Activated CD8-positive, alpha-beta memory T cell treated with anti-CD3 and anti-CD28 coated beads, Interleukin-2, amount 50 U/mL, for 48 hours (primary cell): ENCODE results near the gene SEMA5A.
A peak's percentile ranks its signal among the peaks of the same experiment; 100 is the strongest.

Experiments
- DNase-seq: peaks from one replicate; pipeline ENCODE4 v3.0.0-alpha.2; 2020

SEMA5A gene

DNA sequence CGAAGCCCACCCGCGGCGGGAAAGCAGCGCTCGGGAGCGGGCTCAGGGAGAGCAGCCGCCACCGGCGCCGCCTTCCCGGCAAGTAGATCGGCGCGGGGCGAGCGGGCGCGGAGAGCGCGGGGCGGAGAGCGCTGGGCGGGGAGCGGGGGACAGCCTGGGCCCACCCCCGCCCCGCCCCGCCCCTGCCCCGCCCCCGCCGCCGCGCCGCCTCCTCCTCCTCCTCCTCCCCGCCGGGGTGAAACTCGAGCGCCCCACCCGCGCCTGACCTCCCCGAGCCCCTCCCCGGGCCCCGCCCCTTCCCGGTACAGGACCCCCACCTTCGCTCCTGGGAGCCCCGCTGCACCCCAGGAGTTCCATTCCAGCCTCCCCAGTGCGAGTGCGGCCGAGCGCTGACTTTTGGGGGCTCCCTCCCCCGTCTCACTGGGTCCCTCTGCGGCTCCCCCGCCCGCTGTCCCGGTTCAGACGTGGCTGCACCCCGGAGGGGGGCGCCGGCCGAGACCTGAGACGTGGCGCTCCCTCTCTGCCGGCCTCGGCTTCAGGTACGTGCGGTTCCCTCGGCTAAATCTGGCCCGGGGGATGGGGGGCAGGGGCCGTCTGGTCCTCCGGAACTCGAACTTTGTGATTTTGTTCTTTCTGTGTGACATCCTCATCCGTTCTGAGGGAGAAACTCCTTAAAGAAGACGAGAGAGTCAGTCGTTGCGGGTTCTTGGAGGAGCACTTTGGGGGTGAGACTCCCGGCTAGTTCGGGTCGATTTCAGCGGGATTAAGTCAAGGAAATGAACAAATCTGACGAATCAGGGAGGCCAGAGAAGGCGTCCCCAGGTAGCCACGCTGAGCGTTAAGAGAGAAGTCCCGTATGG is at the start of gene SEMA5A:
Gene SEMA5A (minus strand): TSS at position 84 of the 860 bp plus-strand sequence. CDS start 166,129 bp downstream, outside the sequence.
- DNase-seq = peak; percentile 51

DNA sequence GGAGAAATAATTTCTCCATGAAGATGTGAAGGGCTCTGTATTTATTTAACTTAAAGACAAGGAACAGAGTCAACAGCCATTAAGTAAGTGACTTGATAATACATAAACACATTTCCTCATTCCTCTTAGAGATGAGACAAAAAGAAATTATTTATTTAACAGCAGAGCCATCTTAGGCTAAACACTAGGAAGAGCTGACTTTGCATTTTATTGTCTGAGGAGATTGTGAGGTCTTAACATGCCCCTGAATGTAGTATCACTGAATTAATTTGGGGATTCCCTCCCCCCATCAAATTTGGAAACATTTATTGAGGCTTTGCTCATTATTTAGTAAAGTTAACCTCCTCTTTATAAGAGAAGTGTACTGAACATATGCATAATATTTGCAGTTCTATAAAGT is 49.0 kb upstream of the SEMA5A start:
- no peak for DNase-seq

DNA sequence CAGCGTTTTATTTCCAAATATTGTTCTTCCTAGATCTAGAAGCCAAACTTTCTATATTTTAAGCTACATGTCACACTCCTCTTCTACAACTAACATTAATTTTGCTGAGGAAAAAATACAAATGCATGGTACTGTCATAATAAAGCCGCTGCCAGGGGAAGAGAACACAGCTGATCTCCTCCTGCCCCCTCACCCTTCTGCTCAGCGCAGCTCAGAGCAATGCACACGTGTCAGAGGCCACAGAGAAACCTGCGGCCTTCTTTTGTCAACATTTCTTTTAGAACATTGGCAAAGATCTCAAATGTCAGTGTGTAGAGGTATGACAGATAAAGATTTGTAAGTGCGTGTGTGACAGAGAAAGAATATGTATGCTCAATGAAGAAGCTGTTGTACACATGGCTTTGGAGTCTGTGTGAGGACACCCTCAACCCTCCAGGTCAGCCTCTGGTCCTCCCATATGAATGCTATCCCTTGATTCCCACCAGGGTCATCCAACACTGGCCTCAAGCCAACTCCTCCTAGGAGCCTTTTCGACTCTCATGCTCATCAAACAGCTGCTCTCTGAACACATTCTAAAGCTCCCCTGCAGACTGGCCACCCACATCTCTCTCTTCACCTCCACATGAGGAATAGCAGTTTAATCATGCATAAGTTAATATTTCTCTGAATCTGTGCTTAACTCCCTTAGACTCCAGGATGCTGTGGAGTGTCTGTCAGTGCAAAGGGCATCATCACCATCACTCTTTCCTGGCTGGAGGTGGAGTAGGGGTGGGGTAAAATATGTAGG is 43.4 kb upstream of the SEMA5A start:
- no peak for DNase-seq

DNA sequence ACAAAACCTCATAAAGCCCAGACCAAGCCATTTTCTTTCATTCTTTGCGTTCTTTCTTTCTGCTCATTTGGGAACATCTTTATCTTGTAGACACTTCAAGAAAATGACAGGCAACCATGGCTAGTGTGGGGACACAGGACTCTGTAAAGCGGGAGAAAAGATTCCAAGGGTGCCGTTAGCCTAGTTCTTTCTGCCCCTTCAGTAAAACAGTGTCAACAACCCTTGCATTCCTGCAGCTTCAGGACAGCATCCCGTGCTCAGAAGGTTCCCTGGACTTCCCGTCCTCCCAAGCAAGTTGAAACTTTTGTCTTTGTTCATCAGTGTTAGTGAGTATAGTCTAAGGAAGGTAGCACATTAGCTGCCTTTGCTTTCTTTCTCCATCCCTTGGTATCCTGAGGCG is 42.4 kb upstream of the SEMA5A start:
- no peak for DNase-seq

- DNase-seq = no peak
Observed at GRCh38 chr5:9587135-9587534, 41.3 kb upstream of the SEMA5A start.

- DNase-seq = no peak
Observed at GRCh38 chr5:9582406-9582805, 36.5 kb upstream of the SEMA5A start.

GRCh38 chr5:9573796-9574195 is 27.9 kb upstream of the SEMA5A start:
- no peak for DNase-seq

- DNase-seq = no peak
Observed at GRCh38 chr5:9572246-9572645, 26.4 kb upstream of the SEMA5A start.

GRCh38 chr5:9570876-9571275 is 25.0 kb upstream of the SEMA5A start:
- no peak for DNase-seq

GRCh38 chr5:9567039-9567438 is 21.2 kb upstream of the SEMA5A start:
- DNase-seq = no peak

DNA sequence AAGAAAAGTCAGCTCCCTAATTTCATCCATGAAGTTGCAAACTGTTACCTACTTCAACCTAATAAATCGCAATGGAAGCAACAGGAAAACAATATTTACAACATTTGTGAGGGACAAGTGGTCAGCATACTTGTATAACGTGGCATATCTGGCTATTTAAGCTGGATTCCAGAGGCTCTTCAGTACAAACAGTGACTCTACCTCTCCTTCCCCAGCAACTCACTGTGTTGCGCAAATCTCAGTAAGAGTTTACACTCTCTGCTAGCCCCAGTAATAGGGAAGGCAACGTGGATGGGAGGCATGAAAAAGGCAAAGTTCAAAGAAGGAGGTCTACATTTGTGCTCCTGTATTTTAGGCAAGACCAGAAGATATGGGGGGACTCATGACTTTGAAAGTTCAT is 18.9 kb upstream of the SEMA5A start:
- no peak for DNase-seq

- no peak for DNase-seq
Observed at GRCh38 chr5:9562141-9562540, 16.3 kb upstream of the SEMA5A start.

DNA sequence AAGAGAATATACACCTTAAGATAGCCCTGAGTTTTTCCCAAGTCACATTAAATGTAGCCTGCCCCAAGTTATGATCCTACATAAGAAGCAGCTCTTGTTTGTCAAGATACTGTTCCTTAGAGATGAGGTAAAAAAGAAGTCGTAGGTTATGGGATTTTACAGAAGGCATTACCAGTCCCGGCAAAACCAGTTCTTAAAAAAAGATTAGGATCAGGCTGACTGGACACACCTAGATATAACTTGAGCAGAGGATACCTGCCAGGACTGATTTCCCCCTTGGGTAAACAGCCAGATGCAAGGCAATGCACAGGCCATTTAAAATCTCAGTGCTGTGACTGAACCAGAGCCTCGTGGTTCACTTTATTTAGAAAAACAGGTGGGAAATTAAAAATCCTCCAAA is 14.1 kb upstream of the SEMA5A start:
- DNase-seq = no peak

- DNase-seq = no peak
Observed at GRCh38 chr5:9558319-9558965, 12.6 kb upstream of the SEMA5A start.

- no peak for DNase-seq
Observed at GRCh38 chr5:9557696-9558095, 11.8 kb upstream of the SEMA5A start.

- DNase-seq = no peak
Observed at GRCh38 chr5:9555961-9556360, 10.1 kb upstream of the SEMA5A start.

DNA sequence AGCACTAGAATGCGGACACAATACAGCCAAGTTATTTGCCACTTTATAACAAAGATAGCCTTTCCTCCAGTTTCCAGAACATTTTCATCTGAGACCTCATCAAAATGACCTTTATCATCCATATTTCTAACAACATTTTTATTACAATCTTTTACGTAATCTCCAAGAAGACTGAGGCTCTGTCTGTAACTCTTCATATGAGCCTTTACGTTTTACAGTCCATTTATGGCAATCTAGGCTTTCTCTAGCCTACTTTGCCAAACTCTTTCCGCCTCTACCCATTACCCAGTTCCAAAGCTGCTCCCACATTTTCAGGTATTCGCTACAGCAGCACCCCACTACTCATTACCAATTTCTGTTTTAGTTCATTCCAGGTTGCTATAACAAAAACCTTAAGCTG is 8.2 kb upstream of the SEMA5A start:
- no peak for DNase-seq

DNA sequence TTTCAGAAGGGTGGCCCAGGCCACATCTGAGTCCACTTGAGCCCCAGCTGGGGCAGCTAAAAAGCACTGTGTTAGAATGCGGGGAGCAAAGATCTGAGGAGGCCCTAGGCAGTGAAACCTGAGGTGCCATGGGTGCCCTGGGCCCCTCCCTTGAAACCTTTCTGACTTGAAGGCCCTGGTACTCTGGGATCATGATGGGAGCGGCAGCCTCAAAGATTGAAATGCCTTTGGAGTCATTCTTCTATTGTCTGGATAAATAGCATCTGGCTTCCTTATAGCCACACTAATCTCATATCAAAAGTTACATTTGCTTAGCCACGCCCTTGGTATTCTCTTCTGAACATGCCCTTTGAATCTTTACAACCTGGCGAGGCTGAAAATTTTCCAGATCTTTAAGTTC is 7.7 kb upstream of the SEMA5A start:
- no peak for DNase-seq

DNA sequence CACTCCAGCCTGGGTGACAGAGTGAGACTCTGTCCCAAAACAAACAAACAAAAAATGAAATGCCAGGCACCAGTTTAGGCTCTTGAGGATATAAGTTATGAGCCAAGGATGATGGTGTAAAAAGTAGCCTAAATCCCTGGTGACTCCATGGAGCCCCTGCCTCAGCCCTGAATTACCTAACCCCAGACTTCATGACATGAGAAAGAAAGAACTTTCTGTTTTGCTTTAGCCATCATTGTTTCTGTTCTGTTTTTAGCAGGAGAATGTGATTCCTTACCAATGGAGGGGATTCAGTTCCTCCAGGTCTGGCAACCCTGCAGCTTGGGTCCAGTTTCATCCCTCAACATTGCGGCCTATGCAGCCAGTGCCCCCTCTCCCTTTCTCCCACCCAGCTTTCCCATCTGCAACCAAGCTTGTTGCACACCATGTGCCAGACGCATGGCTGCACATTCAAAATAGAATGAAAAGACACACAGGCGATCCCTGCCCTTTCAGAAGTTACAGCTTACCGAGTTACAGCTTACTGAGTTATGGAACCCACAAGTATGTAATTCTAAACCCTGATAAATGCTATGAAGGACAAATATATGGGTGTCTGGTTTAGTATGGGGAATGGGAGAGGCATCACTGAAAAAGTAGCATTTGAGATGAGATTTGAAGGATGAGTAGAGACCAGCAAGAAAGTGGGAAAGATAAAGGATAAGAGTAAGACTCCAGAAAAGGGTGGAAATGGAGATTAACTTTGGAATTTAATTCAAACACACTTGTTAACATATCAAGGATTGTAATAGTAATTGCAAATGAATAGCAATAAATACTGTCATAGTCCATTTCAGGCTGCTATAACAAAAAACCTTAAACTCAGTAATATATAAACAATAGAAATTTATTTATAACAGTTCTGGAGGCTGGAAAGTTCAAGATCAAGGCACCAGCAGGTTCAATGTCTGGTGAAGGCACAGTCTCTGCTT is 6.0 kb upstream of the SEMA5A start:
- DNase-seq = no peak

DNA sequence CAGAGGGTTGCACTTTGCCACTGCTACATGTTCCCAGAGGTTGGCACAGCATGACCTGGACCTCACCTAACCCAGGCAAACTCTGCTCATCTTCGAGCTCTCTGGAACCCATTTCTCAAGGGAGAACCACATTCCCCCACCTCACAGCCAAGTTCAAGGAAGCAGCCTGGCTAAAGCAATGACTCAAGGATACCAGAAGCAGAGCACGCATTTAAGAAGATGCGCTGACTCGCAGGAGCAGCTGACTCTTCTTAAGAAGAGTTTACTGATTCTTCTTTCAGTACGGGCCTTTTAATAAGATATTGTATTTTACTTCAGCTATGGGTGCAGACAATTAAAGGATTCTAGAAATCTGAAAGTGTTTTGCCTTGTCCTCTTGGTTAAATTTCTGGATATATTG is 4.1 kb upstream of the SEMA5A start:
- no peak for DNase-seq

DNA sequence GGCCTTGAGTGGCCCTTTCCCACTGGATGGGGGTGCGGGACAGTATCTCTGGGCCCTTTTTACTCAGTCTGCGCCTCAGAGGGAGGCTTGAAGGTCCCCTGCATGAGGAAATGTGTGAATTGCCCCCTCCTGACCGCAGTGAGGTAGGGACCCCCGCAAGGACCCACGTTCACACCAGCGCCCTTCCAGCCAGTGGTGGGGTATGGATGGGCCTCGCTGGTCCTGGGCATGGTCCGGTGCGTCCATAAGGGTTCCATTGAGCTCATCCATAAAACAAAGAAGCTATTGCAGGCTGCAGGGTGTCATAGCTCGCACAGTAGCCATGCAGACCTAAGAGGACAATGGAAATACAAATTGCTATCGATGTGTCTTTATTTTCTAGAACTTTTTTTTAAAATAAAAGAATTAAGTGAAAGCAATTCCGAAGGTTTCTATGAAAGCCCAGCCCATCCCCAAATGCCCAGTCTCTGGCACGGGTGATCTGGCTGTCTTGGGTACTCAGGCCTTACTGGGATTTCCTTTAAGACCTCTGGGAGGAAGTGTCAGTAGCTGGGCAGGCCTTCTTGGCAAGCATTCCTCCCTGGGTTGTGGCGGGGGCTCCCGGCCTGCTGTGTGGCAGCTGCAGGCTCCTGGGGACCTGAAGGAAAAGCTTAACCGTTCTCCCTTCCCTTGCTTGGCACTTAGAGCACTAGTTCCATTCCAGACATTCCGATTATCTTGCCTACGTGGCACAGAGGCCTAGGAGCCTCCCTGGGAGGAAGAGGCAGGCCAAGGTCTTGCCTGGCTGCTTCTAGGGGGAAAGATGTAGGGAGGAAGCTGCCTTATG is 1.5 kb upstream of the SEMA5A start:
- DNase-seq = no peak
